ENCODE measurements around the gene SEC24C. TPM values are rescaled to one million over a fixed set of nuclear protein-coding genes. Genes with fewer than 3 reads are reported as not detected.
A peak's percentile ranks its signal among the peaks of the same experiment; 100 is the strongest.
"Not testable (repeated sequence)": the region's sequence is repeated elsewhere in the genome, so short reads cannot be mapped to it uniquely, and the experiment has no call there.

The SEC24C gene
- total RNA-seq, 1 donor from 2014 or later = 42.2 TPM

DNA sequence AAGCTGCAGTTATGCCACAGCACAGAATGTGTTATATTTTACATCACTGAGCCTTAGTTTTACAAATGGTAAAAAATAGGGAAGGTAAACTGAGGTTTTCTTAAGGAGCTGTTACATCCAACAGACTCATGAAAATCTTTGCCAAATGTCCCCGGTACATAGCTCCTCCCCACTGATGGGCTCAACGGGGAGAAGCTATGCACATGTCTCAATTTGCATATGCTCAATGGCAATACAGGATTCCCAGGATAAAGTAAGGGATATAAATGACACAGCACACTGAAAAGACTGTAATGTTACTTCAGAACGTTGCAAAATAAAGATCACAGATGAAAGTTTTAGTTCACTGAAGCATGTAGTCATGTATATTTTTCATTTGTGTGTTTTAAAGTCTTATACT lies 29.7 kb upstream of the SEC24C start:
- Histone ChIP-seq H3K27ac (replicated peaks) (peak overlapping the region; percentile 51), H3K36me3 (peaks cover 68% of the 10 kb centered on the region)
- intact Hi-C loops (cut with micrococcal nuclease) = not testable (repeated sequence)

DNA sequence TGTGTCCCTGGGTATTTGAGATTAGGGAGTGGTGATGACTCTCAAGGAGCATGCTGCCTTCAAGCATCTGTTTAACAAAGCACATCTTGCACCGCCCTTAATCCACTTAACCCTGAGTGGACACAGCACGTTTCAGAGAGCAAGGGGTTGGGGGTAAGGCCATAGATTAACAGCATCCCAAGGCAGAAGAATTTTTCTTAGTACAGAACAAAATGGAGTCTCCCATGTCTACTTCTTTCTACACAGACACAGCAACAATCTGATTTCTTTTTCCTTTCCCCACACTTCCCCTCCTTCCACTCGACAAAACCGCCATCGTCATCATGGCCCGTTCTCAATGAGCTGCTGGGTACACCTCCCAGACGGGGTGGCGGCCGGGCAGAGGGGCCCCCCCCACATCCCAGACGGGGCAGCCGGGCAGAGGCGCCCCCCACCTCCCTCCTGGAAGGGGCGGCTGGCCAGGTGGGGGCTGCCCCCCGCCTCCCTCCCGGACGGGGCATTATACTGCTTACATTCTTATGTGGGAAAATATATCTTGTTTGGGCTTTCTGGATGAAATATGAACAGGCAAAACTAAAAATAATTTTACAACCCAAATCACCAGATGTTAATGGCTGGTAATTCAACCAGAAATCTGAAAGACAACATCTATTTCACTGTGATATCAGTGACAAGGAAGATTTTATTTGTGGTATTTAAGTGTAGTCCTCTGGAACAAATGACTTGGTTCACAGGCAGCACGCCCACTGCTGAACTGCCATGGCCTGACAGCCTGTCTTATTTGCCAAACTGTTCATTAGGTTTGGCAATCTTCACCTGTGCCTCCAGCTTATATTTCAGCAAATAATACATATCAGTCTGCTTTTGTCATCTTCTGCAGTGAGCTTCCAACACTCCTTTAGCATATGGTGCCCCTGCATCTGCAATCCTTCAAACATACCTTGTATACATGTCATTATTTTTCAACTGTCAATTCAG lies 28.7 kb upstream of the SEC24C start:
- H3K36me3 ChIP-seq = peaks cover 71% of the 10 kb centered on the region
- H3K27me3 ChIP-seq (ENCODE audit: low read depth); H3K4me3 ChIP-seq; intact Hi-C loops (cut with micrococcal nuclease); H3K9me3 ChIP-seq (replicated peaks); DNase-seq: not testable (repeated sequence)
- peak overlapping the region; percentile 76 for H3K27ac ChIP-seq (replicated peaks)
- peaks cover 29% of the 10 kb centered on the region for H3K4me1 ChIP-seq

More for the DNA sequence above, 29.7 kb upstream of the SEC24C start:
- not testable (repeated sequence) for H3K9me3 ChIP-seq (replicated peaks); H3K27me3 ChIP-seq (ENCODE audit: low read depth); DNase-seq; H3K4me3 ChIP-seq
- H3K4me1 ChIP-seq = peaks cover 29% of the 10 kb centered on the region

DNA sequence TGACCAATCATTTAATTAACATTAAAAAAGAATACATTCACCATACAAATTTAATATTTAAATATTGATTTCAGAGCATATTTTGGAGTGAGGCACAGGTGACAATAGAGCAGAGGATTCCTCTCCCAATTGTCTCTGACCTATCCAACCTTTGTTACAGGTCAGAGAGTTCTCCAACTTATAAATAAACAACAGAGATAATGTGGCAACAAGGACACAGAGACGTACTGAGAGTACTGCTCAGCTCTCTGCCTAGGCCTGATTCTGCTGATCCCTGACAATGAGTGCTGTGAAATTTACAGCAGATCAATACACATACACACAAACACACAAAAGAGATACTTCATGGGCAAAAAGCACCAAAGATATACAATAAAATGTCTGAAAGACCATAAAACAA lies 27.9 kb upstream of the SEC24C start:
- intact Hi-C loops (cut with micrococcal nuclease) = no loop called here
- H3K36me3 ChIP-seq = peaks cover 74% of the 10 kb centered on the region
- no peaks in the 10 kb centered on the region for H3K27me3 ChIP-seq (ENCODE audit: low read depth)
- peaks cover 29% of the 10 kb centered on the region for H3K4me1 ChIP-seq
- peak overlapping the region; percentile 76 for H3K27ac ChIP-seq (replicated peaks)
- TF ChIP-seq, protein P1, sequence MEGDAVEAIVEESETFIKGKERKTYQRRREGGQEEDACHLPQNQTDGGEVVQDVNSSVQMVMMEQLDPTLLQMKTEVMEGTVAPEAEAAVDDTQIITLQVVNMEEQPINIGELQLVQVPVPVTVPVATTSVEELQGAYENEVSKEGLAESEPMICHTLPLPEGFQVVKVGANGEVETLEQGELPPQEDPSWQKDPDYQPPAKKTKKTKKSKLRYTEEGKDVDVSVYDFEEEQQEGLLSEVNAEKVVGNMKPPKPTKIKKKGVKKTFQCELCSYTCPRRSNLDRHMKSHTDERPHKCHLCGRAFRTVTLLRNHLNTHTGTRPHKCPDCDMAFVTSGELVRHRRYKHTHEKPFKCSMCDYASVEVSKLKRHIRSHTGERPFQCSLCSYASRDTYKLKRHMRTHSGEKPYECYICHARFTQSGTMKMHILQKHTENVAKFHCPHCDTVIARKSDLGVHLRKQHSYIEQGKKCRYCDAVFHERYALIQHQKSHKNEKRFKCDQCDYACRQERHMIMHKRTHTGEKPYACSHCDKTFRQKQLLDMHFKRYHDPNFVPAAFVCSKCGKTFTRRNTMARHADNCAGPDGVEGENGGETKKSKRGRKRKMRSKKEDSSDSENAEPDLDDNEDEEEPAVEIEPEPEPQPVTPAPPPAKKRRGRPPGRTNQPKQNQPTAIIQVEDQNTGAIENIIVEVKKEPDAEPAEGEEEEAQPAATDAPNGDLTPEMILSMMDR (IDR thresholded peaks at IDR 0.05; ENCODE audit: borderline replicate concordance) = no peak
- no peaks in the 10 kb centered on the region for H3K9me3 ChIP-seq (replicated peaks)
- no peak overlapping the region for H3K4me3 ChIP-seq
- DNase-seq = no peak

DNA sequence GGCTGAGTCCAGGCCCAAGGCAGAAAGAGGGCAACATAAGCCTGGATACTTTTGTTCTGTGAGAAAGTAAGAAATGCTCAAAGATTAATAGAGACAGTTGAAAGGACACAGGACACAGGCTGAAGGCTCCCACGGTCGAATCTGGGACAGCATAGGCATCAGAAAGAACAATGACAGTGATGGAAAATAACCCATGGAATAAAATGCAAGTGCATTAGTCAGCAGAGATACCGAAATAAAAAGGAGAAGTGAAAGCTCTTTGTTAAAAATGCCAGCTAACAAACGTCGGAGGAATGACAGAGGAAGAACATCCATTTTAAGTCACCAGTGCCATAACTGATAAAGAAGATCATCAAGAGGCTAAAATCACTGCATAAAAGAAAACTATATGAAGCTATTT lies 26.6 kb upstream of the SEC24C start:
- peaks cover 76% of the 10 kb centered on the region for H3K36me3 ChIP-seq
- no peaks in the 10 kb centered on the region for H3K9me3 ChIP-seq (replicated peaks)
- TF ChIP-seq, protein P1 (IDR thresholded peaks at IDR 0.05; ENCODE audit: borderline replicate concordance) = no peak
- no peaks in the 10 kb centered on the region for H3K27me3 ChIP-seq (ENCODE audit: low read depth)
- peak overlapping the region; percentile 45 for H3K27ac ChIP-seq (replicated peaks)
- intact Hi-C loops (cut with micrococcal nuclease) = no loop called here
- DNase-seq = no peak
- H3K4me3 ChIP-seq = no peak overlapping the region
- peaks cover 29% of the 10 kb centered on the region for H3K4me1 ChIP-seq

DNA sequence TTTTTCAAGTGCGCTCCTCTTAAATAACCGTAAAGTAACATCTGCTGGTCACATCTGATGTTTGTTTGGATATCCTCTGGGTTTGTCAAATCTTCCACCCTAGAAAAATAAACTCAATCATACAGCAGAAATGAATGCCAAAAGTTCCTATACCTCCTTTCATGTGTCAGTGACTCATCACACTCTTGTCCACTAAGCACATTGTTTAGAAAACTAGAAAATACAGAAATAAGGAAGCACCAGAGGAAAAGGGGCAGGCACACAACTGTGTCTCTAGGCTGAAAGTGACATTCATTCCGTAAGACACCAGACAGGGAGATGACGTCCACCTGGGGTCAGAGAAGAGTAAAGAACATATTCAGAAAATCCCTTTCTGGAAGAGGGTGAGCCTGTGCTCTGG lies 23.6 kb upstream of the SEC24C start:
- H3K9me3 ChIP-seq (replicated peaks); DNase-seq; intact Hi-C loops (cut with micrococcal nuclease); H3K27me3 ChIP-seq (ENCODE audit: low read depth); H3K4me3 ChIP-seq: not testable (repeated sequence)
- Histone ChIP-seq H3K27ac (replicated peaks) (peak overlapping the region; percentile 10), H3K36me3 (peaks cover 91% of the 10 kb centered on the region), H3K4me1 (peaks cover 14% of the 10 kb centered on the region)

DNA sequence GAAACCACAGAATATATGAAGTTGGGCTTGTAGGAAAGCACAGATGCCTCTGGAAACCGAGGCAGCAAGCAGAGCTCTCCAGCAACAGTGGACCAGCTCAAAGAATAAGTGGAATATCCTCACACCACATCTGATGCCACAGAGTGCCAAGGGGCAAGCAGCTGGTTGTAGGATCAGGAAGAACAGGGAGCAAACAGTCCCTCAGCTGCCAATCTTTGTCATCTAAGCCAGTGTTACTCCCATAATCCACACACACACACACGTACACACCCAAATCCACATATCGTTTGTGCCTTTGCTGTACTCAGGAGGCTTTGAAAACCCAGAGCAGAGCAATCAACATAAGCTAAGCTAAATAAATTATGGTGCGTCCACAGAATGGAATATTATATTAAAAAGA lies 20.7 kb upstream of the SEC24C start:
- H3K27me3 ChIP-seq (ENCODE audit: low read depth) = no peaks in the 10 kb centered on the region
- peaks cover 4% of the 10 kb centered on the region for H3K4me1 ChIP-seq
- intact Hi-C loops (cut with micrococcal nuclease) = no loop called here
- H3K4me3 ChIP-seq = no peak overlapping the region
- H3K36me3 ChIP-seq = peaks cover 92% of the 10 kb centered on the region
- TF ChIP-seq, protein P1 (IDR thresholded peaks at IDR 0.05; ENCODE audit: borderline replicate concordance) = no peak
- DNase-seq = no peak
- H3K27ac ChIP-seq (replicated peaks) = no peak overlapping the region
- no peaks in the 10 kb centered on the region for H3K9me3 ChIP-seq (replicated peaks)

DNA sequence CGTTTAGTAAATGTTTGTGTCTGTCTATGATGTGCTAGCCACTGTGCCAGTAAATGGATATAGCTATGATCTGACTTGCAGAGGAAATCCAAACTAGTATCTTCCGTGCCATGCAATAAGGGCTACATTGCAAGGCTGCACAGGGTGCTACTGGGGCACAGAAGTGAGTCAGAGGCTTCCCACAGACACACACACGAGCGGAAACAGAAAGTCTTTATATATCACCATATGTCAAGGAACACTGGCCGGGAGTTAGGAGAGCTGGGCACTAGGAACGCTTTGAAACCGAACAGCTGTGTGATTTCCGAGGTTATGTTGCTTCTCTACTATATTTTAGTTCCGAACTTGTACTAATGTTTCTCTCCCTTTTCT lies 14.4 kb upstream of the SEC24C start:
- H3K9me3 ChIP-seq (replicated peaks); DNase-seq; intact Hi-C loops (cut with micrococcal nuclease); H3K27me3 ChIP-seq (ENCODE audit: low read depth): not testable (repeated sequence)
- peaks cover 56% of the 10 kb centered on the region for H3K36me3 ChIP-seq
- peak overlapping the region; percentile 97 for H3K4me3 ChIP-seq
- H3K27ac ChIP-seq (replicated peaks) = peak overlapping the region; percentile 97
- H3K4me1 ChIP-seq = peaks cover 63% of the 10 kb centered on the region

Data from left ventricle myocardium inferior (tissue), 1 donor.